Chondrocyte (in vitro differentiated cells): ENCODE data around the gene TIRAP. TPM values are rescaled to one million over a fixed set of nuclear protein-coding genes. Genes with fewer than 3 reads are reported as not detected.
"Not testable (repeated sequence)": the region's sequence is repeated elsewhere in the genome, so short reads cannot be mapped to it uniquely, and the experiment has no call there.

ENCODE experiments used
- DNase-seq: peaks from one replicate; pipeline ENCODE4 v3.0.0; 2021; ENCODE audit warnings: mixed read lengths, low spot score
- H3K27ac Mint-ChIP-seq: one replicate; pipeline ENCODE4 v1.8.0; 2021; ENCODE audit warnings: mild to moderate bottlenecking, moderate library complexity, mixed read lengths; ENCODE audit not compliant: unreplicated experiment
- H3K27me3 Mint-ChIP-seq: 2 replicates; pipeline ENCODE4 v1.8.0; 2021; ENCODE audit warnings: low read depth, mixed read lengths
- H3K36me3 Mint-ChIP-seq: 2 replicates; pipeline ENCODE4 v1.8.0; 2021; ENCODE audit warnings: low read depth, mixed read lengths
- H3K4me1 Mint-ChIP-seq: 2 replicates; pipeline ENCODE4 v1.8.0; 2021; ENCODE audit warnings: low read depth, mild to moderate bottlenecking, mixed read lengths
- H3K4me3 Mint-ChIP-seq: one replicate; pipeline ENCODE4 v1.8.0; 2021; ENCODE audit warnings: mild to moderate bottlenecking, moderate library complexity, mixed read lengths; ENCODE audit not compliant: unreplicated experiment
- H3K9me3 Mint-ChIP-seq: 2 replicates; pipeline ENCODE4 v1.8.0; 2021; ENCODE audit warnings: low read depth, mixed read lengths
- CTCF ChIP-seq: fragments of 200-600 bp; sonication (generic); IDR thresholded peaks from 2 replicates; pipeline ENCODE4 v1.5.0; 2021; ENCODE audit warnings: antibody characterized with exemption, mild to moderate bottlenecking, moderate library complexity
- long read RNA-seq: library from polyadenylated mRNA; stranded (forward); transcript quantifications from one replicate; pipeline ENCODE4 v2.0.0, GENCODE V29; 2021
- total RNA-seq: library from RNA; stranded (reverse); gene quantifications from 3 replicates; pipeline ENCODE4 v1.2.1, GENCODE V29; 2021

Gene TIRAP
- 8.6 to 10.0 TPM (median 9.8 TPM) in 3 replicates for total RNA-seq
- long read RNA-seq, partial matches to known transcripts: 0 of 2 reads
- long read RNA-seq, other reads (novel, unspliced or antisense): 2 of 2 reads

GRCh38 chr11:126282736-126283591 is at the start of gene TIRAP:
TIRAP (plus strand) TSS chr11:126283093; CDS start chr11:126290895, 7,802 bp downstream.
- H3K4me3 Mint-ChIP-seq: peak within 1 kb of the TSS; percentile 98
- peaks cover 22% of the 10 kb centered on the region for H3K4me1 Mint-ChIP-seq
- TF ChIP-seq CTCF: no peak
- H3K27ac Mint-ChIP-seq: peak within 1 kb of the TSS; percentile 98
- no peaks in the 10 kb centered on the region for H3K27me3 Mint-ChIP-seq
- no peak for DNase-seq
- no peaks in the 10 kb centered on the region for H3K9me3 Mint-ChIP-seq
- peaks cover under 1% of the 10 kb centered on the region for H3K36me3 Mint-ChIP-seq

- TF ChIP-seq CTCF: no peak
- Mint-ChIP-seq H3K27me3 (no peaks in the 10 kb centered on the region), H3K9me3 (no peaks in the 10 kb centered on the region)
Observed at GRCh38 chr11:126233391-126233790, 49.5 kb upstream of the TIRAP start.

GRCh38 chr11:126246636-126247035 is 36.3 kb upstream of the TIRAP start:
- no peak for TF ChIP-seq CTCF
- peaks cover 27% of the 10 kb centered on the region for H3K36me3 Mint-ChIP-seq
- no peaks in the 10 kb centered on the region for H3K27me3 Mint-ChIP-seq
- peak overlapping the region; percentile 41 for H3K27ac Mint-ChIP-seq
- DNase-seq: no peak
- H3K4me1 Mint-ChIP-seq: peaks cover 10% of the 10 kb centered on the region
- no peak overlapping the region for H3K4me3 Mint-ChIP-seq
- H3K9me3 Mint-ChIP-seq: no peaks in the 10 kb centered on the region

More at GRCh38 chr11:126233391-126233790, 49.5 kb upstream of the TIRAP start:
- H3K4me1 Mint-ChIP-seq: peaks cover 18% of the 10 kb centered on the region
- no peak overlapping the region for H3K27ac Mint-ChIP-seq
- no peak for DNase-seq
- H3K4me3 Mint-ChIP-seq: no peak overlapping the region
- peaks cover 9% of the 10 kb centered on the region for H3K36me3 Mint-ChIP-seq

GRCh38 chr11:126253265-126253664 is 29.6 kb upstream of the TIRAP start:
- TF ChIP-seq CTCF: no peak

GRCh38 chr11:126254819-126255218 is 28.1 kb upstream of the TIRAP start:
- DNase-seq: no peak
- no peaks in the 10 kb centered on the region for H3K9me3 Mint-ChIP-seq
- H3K27me3 Mint-ChIP-seq: no peaks in the 10 kb centered on the region
- H3K36me3 Mint-ChIP-seq: peaks cover 15% of the 10 kb centered on the region
- no peak overlapping the region for H3K27ac Mint-ChIP-seq
- no peak for TF ChIP-seq CTCF
- H3K4me1 Mint-ChIP-seq: peaks cover 7% of the 10 kb centered on the region
- H3K4me3 Mint-ChIP-seq: no peak overlapping the region

More at GRCh38 chr11:126253265-126253664, 29.6 kb upstream of the TIRAP start:
- no peaks in the 10 kb centered on the region for H3K27me3 Mint-ChIP-seq
- peaks cover 7% of the 10 kb centered on the region for H3K4me1 Mint-ChIP-seq
- no peak for DNase-seq
- H3K4me3 Mint-ChIP-seq: no peak overlapping the region
- peaks cover 17% of the 10 kb centered on the region for H3K36me3 Mint-ChIP-seq
- H3K9me3 Mint-ChIP-seq: no peaks in the 10 kb centered on the region
- H3K27ac Mint-ChIP-seq: no peak overlapping the region

GRCh38 chr11:126255507-126255906 is 27.4 kb upstream of the TIRAP start:
- not testable (repeated sequence) for H3K27ac Mint-ChIP-seq, H3K27me3 Mint-ChIP-seq, H3K4me1 Mint-ChIP-seq, H3K4me3 Mint-ChIP-seq, H3K9me3 Mint-ChIP-seq, DNase-seq
- peaks cover 13% of the 10 kb centered on the region for H3K36me3 Mint-ChIP-seq
